Islet of Langerhans (tissue), 1 donor: Measurements from ENCODE around the gene POMGNT2.

Experiments
- FAIRE-seq: peaks from one replicate; lab custom pipeline; 2011; peaks lifted over from hg19 to GRCh38; lab: Jason Lieb, UNC

Gene POMGNT2

DNA sequence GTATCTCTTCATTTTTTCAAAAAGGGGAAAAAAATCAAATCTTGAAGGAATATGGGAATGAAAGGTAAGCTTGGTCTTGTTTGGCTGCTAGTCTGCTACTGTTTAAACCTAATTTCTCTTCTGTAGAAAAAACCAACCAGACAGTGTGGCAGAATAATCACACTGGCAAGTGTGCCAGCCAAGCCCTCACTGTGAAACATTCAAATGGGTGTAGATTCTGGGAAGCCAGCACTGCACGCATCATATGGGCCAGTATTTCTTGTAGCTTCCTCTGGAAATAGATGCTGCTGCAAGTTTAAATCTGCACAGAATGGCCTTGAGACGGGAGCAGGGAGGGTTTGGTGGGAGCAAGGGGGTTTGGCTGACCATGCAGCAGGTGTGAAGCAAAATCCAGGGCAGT, 62.1 kb downstream of the POMGNT2 start:
- no peak for FAIRE-seq

DNA sequence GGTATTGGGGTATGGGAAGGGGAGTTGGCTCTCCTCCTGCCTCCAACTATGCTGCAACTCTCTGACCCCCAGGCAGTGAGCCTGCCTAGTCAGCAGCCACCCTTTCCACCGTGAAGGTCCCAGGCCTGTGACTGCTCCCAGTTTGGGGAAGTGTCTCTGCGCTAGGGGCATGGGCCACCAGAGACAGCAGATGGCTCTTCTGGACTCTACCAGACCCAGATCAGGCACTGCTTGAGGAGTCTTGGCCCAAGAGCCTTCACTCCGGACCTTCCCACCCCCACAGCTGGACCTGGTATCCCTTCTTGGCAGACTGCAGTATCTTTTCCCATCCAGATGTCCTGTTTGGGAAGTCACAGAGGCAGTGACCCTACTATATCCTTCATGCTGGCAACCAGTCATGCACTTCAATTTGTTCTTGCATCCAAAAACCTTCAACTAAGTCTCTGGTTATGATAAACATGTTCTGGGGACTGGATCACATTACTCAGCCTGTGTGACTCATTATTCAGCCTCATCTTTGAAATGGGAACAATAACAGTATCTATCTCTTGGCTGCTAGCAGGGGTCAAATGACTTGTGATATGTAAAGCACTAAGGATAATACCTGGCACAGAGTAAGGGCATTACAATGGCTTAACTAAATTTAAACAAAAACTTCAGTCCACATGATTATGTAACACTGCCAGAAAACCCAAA, 62.7 kb downstream of the POMGNT2 start:
- no peak for FAIRE-seq

DNA sequence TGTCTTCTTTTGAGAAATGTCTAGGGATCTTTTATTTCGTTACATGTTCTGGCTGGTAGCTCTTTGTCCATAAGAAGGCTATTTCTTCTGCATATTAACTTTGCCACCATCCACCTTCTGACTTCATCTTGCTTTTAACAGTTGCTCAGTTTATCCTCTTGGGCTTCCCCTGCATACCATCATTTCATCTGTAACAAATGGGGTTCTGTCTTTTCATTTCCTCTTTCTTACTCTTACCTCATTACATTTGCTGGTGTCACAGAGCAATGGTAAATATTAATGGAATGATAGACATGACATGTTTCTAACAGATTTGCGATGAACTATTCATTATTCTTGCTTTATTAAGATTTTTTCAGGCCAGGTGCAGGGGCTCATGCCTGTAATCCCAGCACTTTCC, 64.4 kb downstream of the POMGNT2 start:
- no peak for FAIRE-seq

GRCh38 chr3:43038010-43038409, 67.9 kb downstream of the POMGNT2 start:
- no peak for FAIRE-seq

- FAIRE-seq: no peak
These were observed 69.1 kb downstream of the POMGNT2 start for GRCh38 chr3:43036621-43037423.

- no peak for FAIRE-seq
These were observed 70.0 kb downstream of the POMGNT2 start for GRCh38 chr3:43035801-43036365.

GRCh38 chr3:43034911-43035310, 71.0 kb downstream of the POMGNT2 start:
- no peak for FAIRE-seq

DNA sequence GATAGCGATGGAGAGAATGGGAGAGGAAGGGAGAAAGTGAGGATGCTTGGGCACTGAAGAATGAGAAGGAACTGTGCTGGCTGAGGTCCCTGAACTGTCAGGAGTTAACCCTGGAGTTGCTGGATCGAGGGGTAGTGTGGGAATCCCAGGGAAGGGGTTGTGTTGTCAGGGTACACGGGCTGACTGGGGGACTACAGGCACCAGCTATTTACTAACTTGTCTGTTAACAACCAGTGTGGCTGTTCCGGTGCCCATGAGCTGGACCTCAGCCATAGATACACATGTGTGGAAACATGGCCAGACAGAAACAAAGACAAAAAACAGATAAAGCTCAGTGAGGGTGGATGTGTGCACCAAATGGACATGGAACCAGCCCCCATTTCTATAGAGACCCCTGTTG, 71.7 kb downstream of the POMGNT2 start:
- no peak for FAIRE-seq

DNA sequence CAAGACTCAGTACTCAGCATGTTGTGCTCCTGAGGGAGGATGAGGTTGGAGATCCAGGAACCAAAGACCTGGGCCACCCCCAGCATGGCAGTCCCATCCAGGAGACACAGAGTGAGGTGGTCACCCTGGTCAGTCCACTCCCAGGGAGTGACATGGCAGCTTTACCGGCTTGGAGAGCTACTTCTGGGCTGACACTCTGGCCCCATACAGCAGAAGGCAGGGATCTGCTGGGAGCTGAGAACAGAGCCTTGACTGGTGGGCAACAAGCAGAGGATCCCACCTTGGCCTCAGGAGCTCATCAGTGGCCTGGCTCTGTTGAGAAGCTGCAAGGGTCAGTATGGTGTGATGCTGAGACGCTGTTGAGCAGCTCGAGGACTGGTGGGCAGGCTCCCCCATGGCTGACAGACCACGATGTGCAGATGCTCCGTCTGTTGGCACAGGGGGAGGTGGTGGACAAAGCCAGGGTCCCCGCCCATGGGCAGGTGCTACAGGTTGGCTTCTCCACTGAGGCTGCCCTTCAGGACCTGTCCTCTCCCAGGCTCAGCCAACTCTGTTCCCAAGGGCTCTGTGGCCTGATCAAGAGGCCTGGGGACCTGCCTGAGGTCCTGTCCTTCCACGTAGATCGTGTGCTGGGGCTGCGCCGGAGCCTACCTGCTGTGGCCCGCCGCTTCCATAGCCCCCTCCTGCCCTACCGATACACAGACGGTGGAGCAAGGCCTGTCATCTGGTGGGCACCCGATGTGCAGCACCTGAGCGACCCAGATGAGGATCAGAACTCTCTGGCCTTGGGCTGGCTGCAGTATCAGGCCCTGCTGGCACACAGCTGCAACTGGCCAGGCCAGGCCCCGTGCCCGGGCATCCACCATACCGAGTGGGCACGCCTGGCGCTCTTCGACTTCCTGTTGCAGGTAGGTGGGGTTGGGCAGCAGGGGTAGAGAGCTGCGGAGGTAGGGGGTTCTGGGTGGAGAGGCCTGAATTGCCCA, 72.9 kb downstream of the POMGNT2 start:
- FAIRE-seq: no peak

- FAIRE-seq: no peak
These were observed 73.9 kb downstream of the POMGNT2 start for GRCh38 chr3:43031889-43032545.

DNA sequence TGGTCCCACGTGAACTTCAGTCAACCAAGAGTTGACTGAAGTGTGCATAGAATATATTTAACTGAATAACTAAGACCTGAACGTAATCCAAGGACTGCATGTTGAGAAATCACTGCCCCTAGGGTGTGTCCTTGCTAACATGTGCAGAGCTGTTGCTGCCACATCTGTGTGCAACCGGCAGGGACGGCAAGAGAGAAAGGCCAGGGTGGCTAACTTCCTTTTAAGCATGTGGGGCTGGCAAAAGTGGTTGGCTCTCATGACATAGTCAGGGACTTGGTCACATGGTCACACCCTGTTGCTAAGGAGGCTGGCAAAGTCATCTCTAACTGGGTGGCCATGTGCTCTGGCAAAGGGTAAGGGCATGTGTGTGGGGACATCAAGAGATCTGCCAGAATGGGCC, 74.4 kb downstream of the POMGNT2 start:
- FAIRE-seq: no peak

DNA sequence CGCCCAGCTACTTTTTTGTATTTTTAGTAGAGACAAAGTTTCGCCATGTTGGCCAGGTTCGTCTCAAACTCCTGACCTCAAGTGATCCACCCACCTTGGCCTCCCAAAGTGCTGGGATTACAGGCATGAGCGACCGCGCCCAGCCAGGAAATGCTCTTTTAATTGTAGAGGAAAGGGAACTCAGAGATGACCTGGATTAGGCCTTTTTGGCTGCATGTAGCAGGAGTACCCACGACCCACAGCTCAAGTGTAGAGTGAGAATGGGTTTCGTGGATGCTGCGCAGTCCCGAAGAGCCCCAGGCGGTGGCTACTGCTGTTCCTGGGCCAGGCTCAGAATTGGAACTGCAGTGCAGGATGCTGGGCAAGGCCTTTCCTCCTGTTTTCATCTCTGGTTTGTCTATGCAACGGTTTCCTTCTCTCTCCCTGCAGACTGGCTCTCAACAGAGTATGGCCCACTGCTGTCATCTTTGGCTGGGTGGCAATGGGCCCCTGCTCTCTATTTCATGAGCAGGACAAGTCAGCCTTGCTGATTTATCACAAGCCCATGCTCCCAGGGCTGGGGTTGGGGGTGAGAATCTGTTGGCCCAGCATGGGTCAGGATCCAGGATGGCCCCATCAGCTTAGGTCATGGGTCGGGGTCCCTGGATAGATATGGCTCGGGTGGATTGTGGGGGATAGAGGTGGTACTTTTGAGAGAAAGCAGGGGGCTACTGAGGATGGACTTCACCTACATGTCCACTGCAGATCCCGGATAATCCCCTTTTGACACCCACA, 75.5 kb downstream of the POMGNT2 start:
- FAIRE-seq: no peak
